Measurements from ENCODE around the gene GRM2. TPM values are rescaled to one million over a fixed set of nuclear protein-coding genes. Genes with fewer than 3 reads are reported as not detected.

The GRM2 gene
- total RNA-seq, 1 experiment from 2014 or later: 5.6 TPM

- Histone ChIP-seq H3K36me3 (ENCODE audit: insufficient read depth, low read length, poor library complexity, severe bottlenecking) (no peaks in the 10 kb centered on the region), H3K4me1 (ENCODE audit: insufficient read depth, low read length, poor library complexity, severe bottlenecking) (no peaks in the 10 kb centered on the region), H3K27me3 (replicated peaks; ENCODE audit: insufficient read depth, low read depth, low read length, poor library complexity) (no peaks in the 10 kb centered on the region), H3K9me3 (ENCODE audit: low read depth, low read length, poor library complexity, severe bottlenecking) (no peaks in the 10 kb centered on the region), H3K27ac (ENCODE audit: low read depth, low read length, poor library complexity, severe bottlenecking) (no peak overlapping the region), H3K4me3 (ENCODE audit: low read depth, low read length, poor library complexity, severe bottlenecking) (no peak overlapping the region)
- no TSS peak for BruUV-seq (replicated peaks)
- POLR2A ChIA-PET (ENCODE audit: low non-redundant PET): no interaction called here
- intact Hi-C loops (cut with micrococcal nuclease; ENCODE audit: unreplicated experiment): no loop called here
- CTCF ChIA-PET: no interaction called here
- DNase-seq (ENCODE audit: low spot score): no peak
- TF ChIP-seq EZH2 (IDR thresholded peaks at IDR 0.05; ENCODE audit: borderline replicate concordance, low read depth, low read length, poor library complexity, severe bottlenecking) (no peak), CTCF (conservative IDR thresholded peaks at IDR 0.05; ENCODE audit: low read depth, low read length) (no peak)
These were observed 5.2 kb downstream of the GRM2 start for GRCh38 chr3:51712038-51712420.

- H3K27ac ChIP-seq (ENCODE audit: low read depth, low read length, poor library complexity, severe bottlenecking): no peak overlapping the region
- H3K27me3 ChIP-seq (replicated peaks; ENCODE audit: insufficient read depth, low read depth, low read length, poor library complexity): no peaks in the 10 kb centered on the region
- DNase-seq (ENCODE audit: low spot score): no peak
- intact Hi-C loops (cut with micrococcal nuclease; ENCODE audit: unreplicated experiment): no loop called here
- ChIA-PET CTCF (no interaction called here), POLR2A (ENCODE audit: low non-redundant PET) (no interaction called here)
- no peak overlapping the region for H3K4me3 ChIP-seq (ENCODE audit: low read depth, low read length, poor library complexity, severe bottlenecking)
- no peak for TF ChIP-seq EZH2 (IDR thresholded peaks at IDR 0.05; ENCODE audit: borderline replicate concordance, low read depth, low read length, poor library complexity, severe bottlenecking)
- no peak for TF ChIP-seq CTCF (conservative IDR thresholded peaks at IDR 0.05; ENCODE audit: low read depth, low read length)
- BruUV-seq (replicated peaks): no TSS peak
- no peaks in the 10 kb centered on the region for H3K9me3 ChIP-seq (ENCODE audit: low read depth, low read length, poor library complexity, severe bottlenecking)
- H3K36me3 ChIP-seq (ENCODE audit: insufficient read depth, low read length, poor library complexity, severe bottlenecking): no peaks in the 10 kb centered on the region
- H3K4me1 ChIP-seq (ENCODE audit: insufficient read depth, low read length, poor library complexity, severe bottlenecking): no peaks in the 10 kb centered on the region
These were observed 5.7 kb downstream of the GRM2 start for GRCh38 chr3:51712511-51712931.

GRCh38 chr3:51712963-51713362 lies 6.1 kb downstream of the GRM2 start:
- no TSS peak for BruUV-seq (replicated peaks)
- H3K36me3 ChIP-seq (ENCODE audit: insufficient read depth, low read length, poor library complexity, severe bottlenecking): no peaks in the 10 kb centered on the region
- no peaks in the 10 kb centered on the region for H3K9me3 ChIP-seq (ENCODE audit: low read depth, low read length, poor library complexity, severe bottlenecking)
- TF ChIP-seq EZH2 (IDR thresholded peaks at IDR 0.05; ENCODE audit: borderline replicate concordance, low read depth, low read length, poor library complexity, severe bottlenecking) (no peak), CTCF (conservative IDR thresholded peaks at IDR 0.05; ENCODE audit: low read depth, low read length) (no peak)
- POLR2A ChIA-PET (ENCODE audit: low non-redundant PET): no interaction called here
- CTCF ChIA-PET: no interaction called here
- no peaks in the 10 kb centered on the region for H3K27me3 ChIP-seq (replicated peaks; ENCODE audit: insufficient read depth, low read depth, low read length, poor library complexity)
- H3K4me3 ChIP-seq (ENCODE audit: low read depth, low read length, poor library complexity, severe bottlenecking): no peak overlapping the region
- intact Hi-C loops (cut with micrococcal nuclease; ENCODE audit: unreplicated experiment): no loop called here
- no peak overlapping the region for H3K27ac ChIP-seq (ENCODE audit: low read depth, low read length, poor library complexity, severe bottlenecking)
- DNase-seq (ENCODE audit: low spot score): no peak
- no peaks in the 10 kb centered on the region for H3K4me1 ChIP-seq (ENCODE audit: insufficient read depth, low read length, poor library complexity, severe bottlenecking)

Measured in A673 (cell line).